K562 (cell line): ENCODE results near the gene TMEM129. TPM values are rescaled to one million over a fixed set of nuclear protein-coding genes. Genes with fewer than 3 reads are reported as not detected.

Experiments used
- CAMTA2 ChIP-seq: fragments of 250-450 bp; sonication (Bioruptor Pico); conservative IDR thresholded peaks from 2 replicates; pipeline ENCODE4 v1.5.1; 2022
- DMBX1 ChIP-seq: fragments of 250-450 bp; sonication (Bioruptor Pico); IDR thresholded peaks from 2 replicates; pipeline ENCODE4 v1.8.0; 2022; ENCODE audit warnings: inconsistent platforms, mild to moderate bottlenecking, moderate library complexity, borderline replicate concordance
- DNMT1 ChIP-seq: fragments of 450-650 bp; IDR thresholded peaks from 2 replicates; pipeline ENCODE4 v1.6.1; 2016; ENCODE audit warnings: antibody characterized with exemption, mild to moderate bottlenecking
- HDAC2 ChIP-seq: fragments of 450-650 bp; IDR thresholded peaks from 2 replicates; pipeline ENCODE4 v1.6.1; 2016; ENCODE audit warnings: mild to moderate bottlenecking
- IFI16 ChIP-seq: fragments of 250-450 bp; sonication (Bioruptor Pico); IDR thresholded peaks from 2 replicates; pipeline ENCODE4 v2.1.2; 2022; ENCODE audit warnings: mild to moderate bottlenecking, inconsistent platforms
- L3MBTL2 ChIP-seq: fragments of 450-650 bp; IDR thresholded peaks from 2 replicates; pipeline ENCODE4 v1.6.1; 2016; ENCODE audit warnings: mild to moderate bottlenecking, moderate library complexity
- NFE2 ChIP-seq: IDR thresholded peaks from 2 replicates; pipeline ENCODE4 v1.6.1; 2014; ENCODE audit warnings: antibody characterized with exemption, low read depth
- NFIC ChIP-seq: fragments of 450-650 bp; IDR thresholded peaks from 2 replicates; pipeline ENCODE4 v1.6.1; 2017; ENCODE audit warnings: mild to moderate bottlenecking, inconsistent platforms
- OTX1 ChIP-seq: fragments of 450-650 bp; formaldehyde crosslinking; IDR thresholded peaks from 2 replicates; pipeline ENCODE4 v1.4.0; 2022; ENCODE audit warnings: mild to moderate bottlenecking
- PHF21A ChIP-seq: fragments of 450-650 bp; IDR thresholded peaks from 2 replicates; pipeline ENCODE4 v1.6.1; 2017; ENCODE audit warnings: low read depth, borderline replicate concordance
- POLR2G ChIP-seq: fragments of 200-400 bp; formaldehyde crosslinking; IDR thresholded peaks from 2 replicates; pipeline ENCODE4 v1.6.1; 2017; ENCODE audit warnings: low read depth, mild to moderate bottlenecking, antibody characterized with exemption, low read length, moderate library complexity
- RBM22 ChIP-seq: fragments of 200-400 bp; formaldehyde crosslinking; IDR thresholded peaks from 2 replicates; pipeline ENCODE4 v1.6.1; 2018; ENCODE audit warnings: low read length, low read depth; ENCODE audit not compliant: poor library complexity, severe bottlenecking
- SRSF1 ChIP-seq: fragments of 200-400 bp; formaldehyde crosslinking; IDR thresholded peaks from 2 replicates; pipeline ENCODE4 v1.6.1; 2017; ENCODE audit warnings: mild to moderate bottlenecking, low read depth, low read length, moderate library complexity
- STAT5B ChIP-seq: fragments of 250-450 bp; sonication (Bioruptor Pico); IDR thresholded peaks from 2 replicates; pipeline ENCODE4 v1.8.0; 2021; ENCODE audit warnings: mild to moderate bottlenecking, inconsistent platforms
- TBL1XR1 ChIP-seq, 2 experiments: IDR thresholded peaks; 2 replicates each; pipeline ENCODE4 v1.6.1; 2012; ENCODE audit warnings: improper control_type of control experiment in 2 of 2, low read length in 2 of 2, mild to moderate bottlenecking in 1 of 2
- TFAM ChIP-seq: fragments of 250-450 bp; sonication (Bioruptor Pico); conservative IDR thresholded peaks from 2 replicates; pipeline ENCODE4 v1.5.0; 2021; ENCODE audit warnings: mild to moderate bottlenecking, moderate library complexity
- VEZF1 ChIP-seq: fragments of 200-800 bp; sonication (Bioruptor generic); IDR thresholded peaks from 2 replicates; pipeline ENCODE4 v1.6.1; 2017; ENCODE audit warnings: missing genetic modification characterization, missing compliant biosample characterization
- ZNF133 ChIP-seq: fragments of 250-450 bp; sonication (Bioruptor Pico); IDR thresholded peaks from 2 replicates; pipeline ENCODE4 v1.4.0; 2020; ENCODE audit warnings: mild to moderate bottlenecking
- ZNF165 ChIP-seq: fragments of 250-450 bp; sonication (Bioruptor Pico); IDR thresholded peaks from 2 replicates; pipeline ENCODE4 v1.4.0; 2020; ENCODE audit warnings: borderline replicate concordance
- ZNF24 ChIP-seq: fragments of 450-650 bp; IDR thresholded peaks from 2 replicates; pipeline ENCODE4 v1.6.1; 2016
- ZNF253 ChIP-seq: fragments of 250-450 bp; sonication (Bioruptor Pico); conservative IDR thresholded peaks from 2 replicates; pipeline ENCODE4 v1.6.1; 2021; ENCODE audit warnings: mild to moderate bottlenecking
- ZNF395 ChIP-seq: fragments of 200-800 bp; sonication (Bioruptor generic); IDR thresholded peaks from 2 replicates; pipeline ENCODE4 v1.6.1; 2017; ENCODE audit warnings: missing genetic modification characterization, missing compliant biosample characterization
- ZNF561 ChIP-seq: fragments of 450-650 bp; formaldehyde crosslinking; conservative IDR thresholded peaks from 2 replicates; pipeline ENCODE4 v1.4.0; 2020; ENCODE audit warnings: mild to moderate bottlenecking, moderate library complexity
- ZNF592 ChIP-seq: fragments of 450-650 bp; IDR thresholded peaks from 2 replicates; pipeline ENCODE4 v1.6.1; 2017; ENCODE audit warnings: antibody characterized with exemption, mild to moderate bottlenecking
- polyA plus RNA-seq, 8 experiments: library from polyadenylated mRNA; depleted of rRNA in 4 of 8; stranded (reverse) in 5 of 8; unstranded in 3 of 8; fragments of >200 nt; fragmentation: Nextera tagmentation in 2 of 8; fragmentation: Illumina TruSeq in 1 of 8; extraction: Ambion mirVana in 2 of 8; extraction: Trizol in 1 of 8; gene quantifications; 2 replicates each; pipeline versions ENCODE4 v1.2.1 to v1.2.3, GENCODE V29; 2011 to 2014; ENCODE audit warnings: inconsistent platforms in 1 of 8, missing spikeins in 1 of 8
- total RNA-seq, 7 experiments: library from RNA; depleted of rRNA in 6 of 7; stranded (reverse); fragments of >200 nt in 6 of 7; fragmentation: Illumina TruSeq in 2 of 7; extraction: Trizol in 2 of 7; gene quantifications; 2 replicates each; pipeline versions ENCODE4 v1.2.1 to v1.2.3, GENCODE V29; 2011 to 2021; ENCODE audit warnings: low replicate concordance in 1 of 7

TMEM129 gene
- total and polyA plus RNA-seq, 9 of the 15 experiments (the other 6 are each of a cell fraction or from before 2014, with no cell fraction given) = 0.34 to 47.2 (median 18.8) TPM

- peak; percentile 93 for TF ChIP-seq ZNF592
- peak; percentile 82 for TF ChIP-seq RBM22
- TF ChIP-seq NFIC = peak; percentile 80
- peak; percentile 45; the same call in 1 of the 2 replicates for TF ChIP-seq DMBX1
- TF ChIP-seq ZNF253 (CRISPR knock-in tag) = no peak
- no peak for TF ChIP-seq SRSF1
- TF ChIP-seq ZNF133 = no peak
- TF ChIP-seq ZNF165 (CRISPR knock-in tag) = no peak
- TF ChIP-seq PHF21A = no peak
- no peak for TF ChIP-seq CAMTA2 (CRISPR knock-in tag)
- peak; percentile 100 for TF ChIP-seq L3MBTL2
- TF ChIP-seq ZNF24 = peak; percentile 37; the same call in 1 of the 2 replicates
- TF ChIP-seq VEZF1 (CRISPR knock-in tag) = peak; percentile 85
- no peak for TF ChIP-seq DNMT1
- peak; percentile 88 for TF ChIP-seq POLR2G
- TF ChIP-seq IFI16 (CRISPR knock-in tag) = no peak
- TF ChIP-seq HDAC2 = no peak
- TF ChIP-seq TBL1XR1 (IDR thresholded peaks at IDR 0.05; ENCODE audit: low read length in 2 of 2) = no peak
- no peak for TF ChIP-seq NFE2
- no peak for TF ChIP-seq TFAM
- no peak for TF ChIP-seq OTX1 (CRISPR knock-in tag)
- TF ChIP-seq ZNF561 (CRISPR knock-in tag) = no peak
- TF ChIP-seq ZNF395 (CRISPR knock-in tag) = 0 out of 2 replicates have a peak, but pooled peaks have one; percentile 19
- no peak for TF ChIP-seq STAT5B
Observed at GRCh38 chr4:1683736-1684505, 37.2 kb downstream of the TMEM129 start, which contains the start of gene FAM53A (continued).
